HG03520 (cell line): ENCODE data around the gene BDNF.

Experiments
- ATAC-seq: cut with Tn5 transposase; IDR thresholded peaks from one replicate; pipeline ENCODE4 v1.9.1; 2021; ENCODE audit warnings: mild to moderate bottlenecking, moderate library complexity; ENCODE audit not compliant: unreplicated experiment

Gene BDNF

GRCh38 chr11:27626938-27627586 is 73.2 kb downstream of the BDNF start:
- no peak for ATAC-seq

GRCh38 chr11:27626269-27626937 is 73.9 kb downstream of the BDNF start:
- no peak for ATAC-seq

DNA sequence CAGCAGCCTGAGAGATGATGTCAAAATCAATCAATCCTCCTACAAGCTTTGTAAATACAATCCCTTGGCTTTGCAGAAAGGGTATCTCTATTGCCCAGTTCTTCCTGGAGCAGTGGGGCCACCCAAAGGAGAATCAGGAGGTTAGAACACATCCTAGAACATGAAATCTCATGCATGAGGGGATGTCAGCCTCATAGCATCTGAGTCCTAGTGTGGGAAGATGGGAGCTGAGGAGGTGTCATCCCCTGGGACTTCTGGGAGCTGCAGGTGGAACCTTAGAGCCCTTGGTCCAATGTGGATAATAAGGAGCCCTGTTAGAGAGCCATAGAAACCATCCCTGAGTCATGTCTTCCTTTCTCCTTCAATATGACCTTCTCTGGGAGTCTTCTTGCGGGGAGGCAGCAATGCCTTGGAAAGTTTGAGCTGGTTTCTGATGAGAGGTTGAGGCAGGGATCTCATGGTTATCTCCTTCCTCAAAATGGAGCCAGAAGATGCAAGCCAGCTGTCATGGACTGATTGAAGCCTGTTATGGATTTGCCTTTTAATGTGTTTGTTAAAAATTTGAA is 74.8 kb downstream of the BDNF start:
- no peak for ATAC-seq

DNA sequence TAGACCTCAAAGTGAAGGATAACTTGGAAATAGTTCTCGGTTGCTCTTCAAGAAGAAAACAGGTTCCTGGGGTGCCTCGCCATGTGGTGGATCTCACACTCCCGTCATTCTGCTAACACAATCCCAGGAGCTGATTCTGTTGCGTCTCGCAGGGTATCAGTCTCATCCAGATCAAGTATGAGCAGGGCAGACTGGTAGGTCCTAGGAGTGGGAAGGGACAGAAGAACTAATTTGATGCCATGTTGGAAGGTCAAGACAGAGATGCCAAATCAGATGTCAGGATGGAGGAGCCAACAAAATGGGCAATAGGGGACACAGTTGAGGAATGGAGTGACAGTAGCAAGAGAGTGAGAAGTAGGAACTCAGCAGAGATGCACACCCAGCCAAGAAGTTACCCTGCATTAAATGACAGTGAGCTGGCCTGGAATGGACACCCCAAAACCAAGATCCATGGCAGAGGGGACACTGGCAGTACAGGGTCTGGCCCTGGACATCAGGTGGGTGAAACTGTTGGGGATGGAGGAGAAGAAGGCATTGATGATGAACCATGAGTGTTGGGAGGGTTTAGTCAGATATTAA is 76.2 kb downstream of the BDNF start:
- no peak for ATAC-seq

DNA sequence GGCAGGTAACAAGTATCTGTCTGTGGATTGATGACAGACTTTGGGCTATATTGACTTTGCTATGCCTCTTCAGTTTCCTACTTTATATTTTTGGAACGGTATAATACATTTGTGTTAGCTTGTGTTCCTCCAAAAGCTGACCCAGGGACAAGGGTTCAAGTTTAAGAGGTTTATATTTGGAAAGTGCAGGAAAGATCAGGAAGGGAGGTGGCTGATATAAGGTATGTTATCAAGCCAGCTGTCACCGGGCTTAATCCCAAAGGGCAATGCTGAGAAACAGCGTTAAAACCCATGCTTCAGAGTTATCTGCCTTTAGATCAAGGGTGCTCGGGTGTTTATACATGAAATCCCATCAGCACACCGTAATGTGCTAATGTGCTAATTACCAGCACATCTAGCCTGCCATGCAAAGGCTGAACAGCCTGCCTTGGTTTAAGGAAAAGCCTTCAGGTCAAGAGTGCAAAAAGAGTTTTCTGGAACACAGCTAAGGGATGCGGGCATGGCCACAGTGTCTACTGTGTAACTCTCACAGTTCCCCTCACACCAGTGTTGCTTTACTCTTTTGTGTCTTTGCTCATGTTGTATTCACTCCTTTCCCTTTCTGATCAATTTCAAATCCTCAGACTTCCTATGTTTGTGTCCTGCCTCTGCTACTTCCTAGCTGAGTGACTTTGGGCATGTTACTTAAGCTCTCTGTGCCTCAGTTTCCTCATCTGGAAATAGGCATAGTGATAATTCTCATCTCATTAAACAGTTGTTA is 77.5 kb downstream of the BDNF start:
- no peak for ATAC-seq

- ATAC-seq = no peak
Observed at GRCh38 chr11:27621405-27622161, 78.7 kb downstream of the BDNF start.

DNA sequence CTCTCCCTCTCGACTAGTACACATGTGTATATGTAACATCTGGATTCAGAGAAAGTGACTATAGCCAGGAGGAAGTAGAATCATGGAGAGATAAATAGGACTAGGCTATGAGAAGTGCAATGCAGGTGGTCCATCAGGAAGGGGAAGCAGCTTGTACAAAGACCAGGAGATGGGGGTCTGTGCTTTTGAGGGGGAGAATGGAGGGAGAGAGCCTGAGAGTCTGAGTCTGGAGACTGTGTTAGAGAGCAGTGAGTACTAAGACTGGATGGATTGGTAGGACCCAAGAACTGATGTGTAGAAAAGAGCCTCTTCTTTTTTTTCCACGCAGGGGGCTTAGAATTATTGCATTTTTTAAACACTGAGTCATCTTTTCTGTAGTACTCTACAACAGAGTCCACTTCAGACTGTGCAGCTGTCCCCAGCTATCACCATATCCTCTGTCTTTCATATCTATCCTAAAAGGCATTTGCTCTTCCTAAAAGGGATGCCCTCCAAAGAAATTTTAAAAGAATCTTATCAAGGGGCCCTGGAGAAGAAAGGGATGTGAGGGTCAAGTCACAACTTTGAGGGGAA is 80.4 kb downstream of the BDNF start:
- no peak for ATAC-seq

DNA sequence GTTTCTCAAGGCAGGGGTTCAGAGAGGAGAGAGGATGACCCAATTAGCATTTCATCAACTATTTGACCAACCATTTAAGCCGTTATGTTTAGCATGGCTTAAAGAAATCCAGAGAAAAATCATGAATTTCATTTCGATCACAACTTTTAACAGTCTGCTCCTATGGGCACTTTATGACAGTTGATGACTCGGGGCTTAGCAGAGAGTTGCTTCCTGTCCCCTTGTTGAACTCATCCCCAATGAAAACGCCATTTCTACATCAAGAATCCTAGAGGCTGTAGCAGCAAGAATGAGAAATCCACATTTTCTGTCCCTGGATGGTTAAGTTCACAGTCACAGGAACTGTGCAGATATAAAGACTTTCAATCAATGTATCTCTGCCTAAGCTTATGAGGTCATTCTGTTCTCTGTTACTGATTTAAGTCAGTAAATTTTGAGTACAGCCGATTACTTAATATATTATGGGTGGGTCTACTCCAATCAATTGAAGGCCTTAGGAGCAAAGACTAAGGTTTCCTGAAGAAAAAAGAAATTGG is 81.1 kb downstream of the BDNF start:
- ATAC-seq = no peak

- ATAC-seq = no peak
Observed at GRCh38 chr11:27618281-27618915, 81.9 kb downstream of the BDNF start.

- ATAC-seq = no peak
Observed at GRCh38 chr11:27616711-27617110, 83.5 kb downstream of the BDNF start.

DNA sequence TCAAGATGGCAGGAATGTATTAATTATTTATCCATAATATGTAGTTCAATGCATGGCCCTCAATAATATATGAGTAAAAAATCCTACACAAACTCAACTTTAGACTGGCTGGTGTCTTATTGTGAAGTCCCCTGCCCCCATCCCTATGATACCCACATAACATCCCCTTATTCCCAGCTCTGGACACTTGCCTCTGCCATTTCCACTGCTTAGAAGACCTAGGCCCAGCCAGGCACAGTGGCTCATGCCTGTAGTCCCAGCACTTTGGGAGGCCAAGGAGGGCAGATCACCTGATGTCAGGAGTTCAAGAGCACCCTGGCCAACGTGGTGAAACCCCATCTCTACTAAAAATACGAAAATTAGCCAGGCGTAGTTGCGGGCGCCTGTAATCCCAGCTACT is 84.4 kb downstream of the BDNF start:
- ATAC-seq = no peak

DNA sequence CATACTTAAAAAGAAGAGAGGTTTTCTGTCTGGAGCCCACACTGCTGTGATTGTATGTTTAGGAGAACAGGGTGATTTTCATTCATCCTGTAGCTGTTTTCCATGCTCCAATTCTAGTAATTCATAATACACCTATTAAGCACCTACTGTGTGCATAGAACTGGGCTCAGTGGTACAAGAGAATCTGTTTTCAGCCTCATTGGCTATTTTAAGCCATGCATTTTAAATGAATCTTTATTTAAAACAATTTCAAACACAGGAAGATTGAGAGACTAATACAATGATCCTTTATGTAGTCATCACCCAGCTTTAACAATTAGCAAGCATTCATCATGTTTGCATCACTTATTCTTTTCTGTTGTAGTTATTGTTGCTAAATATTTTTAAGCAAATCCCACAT is 86.2 kb downstream of the BDNF start:
- no peak for ATAC-seq

GRCh38 chr11:27612932-27613880 is 87.0 kb downstream of the BDNF start:
- no peak for ATAC-seq

DNA sequence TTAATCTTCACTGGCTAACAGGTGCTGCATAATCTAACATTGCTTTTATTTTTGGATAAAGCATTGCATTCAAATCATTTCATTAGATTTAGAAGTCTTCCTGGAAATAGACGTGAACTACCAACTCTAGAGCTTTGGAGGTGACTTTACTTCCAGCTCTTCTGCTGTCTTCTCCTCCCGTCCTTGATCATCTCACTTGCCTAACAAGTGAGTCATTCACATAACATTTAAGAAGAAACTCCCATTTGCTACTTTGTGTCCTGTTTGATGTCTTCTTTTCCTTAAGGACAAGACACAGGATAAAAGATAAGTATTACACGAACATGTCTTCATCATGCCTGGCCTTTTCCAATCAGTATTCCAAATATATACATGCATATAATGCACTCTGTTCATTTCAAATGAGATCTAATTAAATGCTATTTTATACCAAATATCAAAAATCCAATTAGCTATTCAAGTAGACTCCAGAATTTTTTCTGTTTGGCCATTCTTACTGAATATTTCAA is 88.3 kb downstream of the BDNF start:
- ATAC-seq = no peak

- no peak for ATAC-seq
Observed at GRCh38 chr11:27611390-27611789, 88.9 kb downstream of the BDNF start.

- ATAC-seq = no peak
Observed at GRCh38 chr11:27610946-27611345, 89.3 kb downstream of the BDNF start.

DNA sequence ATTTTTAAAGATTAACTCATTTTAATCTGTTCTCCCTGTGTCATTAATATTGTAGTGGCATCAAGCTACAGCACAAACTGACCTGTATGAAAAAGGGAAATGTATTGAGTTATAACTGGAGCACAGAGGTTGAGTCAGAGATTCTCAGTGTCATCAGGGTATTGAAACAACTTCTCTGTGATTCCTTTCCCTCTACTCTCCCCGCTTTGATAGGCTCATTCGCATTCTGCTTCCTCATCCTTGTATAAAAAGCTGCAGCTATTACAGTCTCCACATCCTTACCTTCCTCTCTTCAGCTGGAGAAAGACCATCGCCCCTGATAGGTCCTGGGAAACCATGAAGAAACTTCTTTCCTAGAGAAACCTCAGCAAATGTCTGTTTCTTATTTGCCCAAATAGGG is 90.0 kb downstream of the BDNF start:
- ATAC-seq = no peak

GRCh38 chr11:27608951-27609350 is 91.3 kb downstream of the BDNF start:
- no peak for ATAC-seq
